ENCODE results near the gene TLL1. TPM values are rescaled to one million over a fixed set of nuclear protein-coding genes. Genes with fewer than 3 reads are reported as not detected.

Gene TLL1
- total RNA-seq, 1 experiment from 2014 or later = 1.4 TPM

GRCh38 chr4:165828928-165829327 lies 44.1 kb upstream of the TLL1 start:
- intact Hi-C loops (cut with micrococcal nuclease) = no loop called here
- CTCF ChIA-PET = no interaction called here
- Mint-ChIP-seq H3K27ac (ENCODE audit: low read depth, unreplicated experiment) (peak overlapping the region; percentile 93), H3K4me3 (ENCODE audit: unreplicated experiment) (no peak overlapping the region), H3K9me3 (ENCODE audit: unreplicated experiment) (peaks cover 13% of the 10 kb centered on the region), H3K27me3 (ENCODE audit: insufficient read depth, unreplicated experiment) (no peaks in the 10 kb centered on the region), H3K36me3 (ENCODE audit: insufficient read depth, unreplicated experiment) (no peaks in the 10 kb centered on the region), H3K4me1 (ENCODE audit: insufficient read depth, unreplicated experiment) (peaks cover 20% of the 10 kb centered on the region)
- no peak for TF ChIP-seq CTCF (IDR thresholded peaks at IDR 0.05; ENCODE audit: unreplicated experiment)
- no TSS peak for BruUV-seq (replicated peaks)
- peak; percentile 80 for DNase-seq (ENCODE audit: unreplicated experiment)
- POLR2A ChIA-PET = no interaction called here

- peaks cover 7% of the 10 kb centered on the region for H3K4me1 Mint-ChIP-seq (ENCODE audit: insufficient read depth, unreplicated experiment)
- no TSS peak for BruUV-seq (replicated peaks)
- ChIA-PET POLR2A (interaction anchor here (1.0 kb wide), 1 partner anchor 257 kb away, joined by 3 read pairs; no protein-coding TSS in a partner anchor), CTCF (interaction anchor here (0.7 to 1.3 kb wide), 2 partner anchors 18 to 298 kb away, joined by 3 read pairs; no protein-coding TSS in a partner anchor)
- intact Hi-C loops (cut with micrococcal nuclease) = no loop called here
- no peak overlapping the region for H3K4me3 Mint-ChIP-seq (ENCODE audit: unreplicated experiment)
- H3K27me3 Mint-ChIP-seq (ENCODE audit: insufficient read depth, unreplicated experiment) = no peaks in the 10 kb centered on the region
- no peaks in the 10 kb centered on the region for H3K9me3 Mint-ChIP-seq (ENCODE audit: unreplicated experiment)
- no peaks in the 10 kb centered on the region for H3K36me3 Mint-ChIP-seq (ENCODE audit: insufficient read depth, unreplicated experiment)
- no peak for DNase-seq (ENCODE audit: unreplicated experiment)
- TF ChIP-seq CTCF (IDR thresholded peaks at IDR 0.05; ENCODE audit: unreplicated experiment) = no peak
- no peak overlapping the region for H3K27ac Mint-ChIP-seq (ENCODE audit: low read depth, unreplicated experiment)
Observed at GRCh38 chr4:165834116-165834515, 38.9 kb upstream of the TLL1 start.

GRCh38 chr4:165838575-165838974 lies 34.5 kb upstream of the TLL1 start:
- BruUV-seq (replicated peaks) = no TSS peak
- no peak for TF ChIP-seq CTCF (IDR thresholded peaks at IDR 0.05; ENCODE audit: unreplicated experiment)
- intact Hi-C loops (cut with micrococcal nuclease) = no loop called here
- Mint-ChIP-seq H3K4me1 (ENCODE audit: insufficient read depth, unreplicated experiment) (peaks cover 11% of the 10 kb centered on the region), H3K4me3 (ENCODE audit: unreplicated experiment) (no peak overlapping the region), H3K27ac (ENCODE audit: low read depth, unreplicated experiment) (no peak overlapping the region), H3K9me3 (ENCODE audit: unreplicated experiment) (no peaks in the 10 kb centered on the region), H3K36me3 (ENCODE audit: insufficient read depth, unreplicated experiment) (no peaks in the 10 kb centered on the region), H3K27me3 (ENCODE audit: insufficient read depth, unreplicated experiment) (no peaks in the 10 kb centered on the region)
- DNase-seq (ENCODE audit: unreplicated experiment) = no peak
- ChIA-PET CTCF (interaction anchor here (0.7 to 0.9 kb wide), 3 partner anchors 28 to 300 kb away, joined by 3 to 4 read pairs (median 3); no protein-coding TSS in a partner anchor), POLR2A (interaction anchor here (0.7 kb wide), 1 partner anchor 82 kb away, joined by 3 read pairs; no protein-coding TSS in a partner anchor)

GRCh38 chr4:165839615-165840333 lies 33.3 kb upstream of the TLL1 start:
- H3K36me3 Mint-ChIP-seq (ENCODE audit: insufficient read depth, unreplicated experiment) = no peaks in the 10 kb centered on the region
- H3K4me1 Mint-ChIP-seq (ENCODE audit: insufficient read depth, unreplicated experiment) = peaks cover 11% of the 10 kb centered on the region
- DNase-seq (ENCODE audit: unreplicated experiment) = peak; percentile 16
- H3K9me3 Mint-ChIP-seq (ENCODE audit: unreplicated experiment) = no peaks in the 10 kb centered on the region
- H3K27me3 Mint-ChIP-seq (ENCODE audit: insufficient read depth, unreplicated experiment) = no peaks in the 10 kb centered on the region
- ChIA-PET CTCF (no interaction called here), POLR2A (interaction anchor here (0.7 to 1.0 kb wide), 2 partner anchors 30 to 83 kb away, joined by 3 read pairs; no protein-coding TSS in a partner anchor)
- no peak for TF ChIP-seq CTCF (IDR thresholded peaks at IDR 0.05; ENCODE audit: unreplicated experiment)
- H3K27ac Mint-ChIP-seq (ENCODE audit: low read depth, unreplicated experiment) = peak overlapping the region; percentile 60
- no TSS peak for BruUV-seq (replicated peaks)
- intact Hi-C loops (cut with micrococcal nuclease) = no loop called here
- H3K4me3 Mint-ChIP-seq (ENCODE audit: unreplicated experiment) = no peak overlapping the region
